HPDE6-E6E7 (cell line): ENCODE measurements around the gene IFI27L2.
"Not testable (repeated sequence)": the region's sequence is repeated elsewhere in the genome, so short reads cannot be mapped to it uniquely, and the experiment has no call there.

Source experiments
- DNase-seq: peaks from one replicate; pipeline ENCODE4 v3.0.0; 2011; ENCODE audit warnings: missing footprints; ENCODE audit errors: extremely low spot score

IFI27L2 gene, protein sequence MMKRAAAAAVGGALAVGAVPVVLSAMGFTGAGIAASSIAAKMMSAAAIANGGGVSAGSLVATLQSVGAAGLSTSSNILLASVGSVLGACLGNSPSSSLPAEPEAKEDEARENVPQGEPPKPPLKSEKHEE

DNA sequence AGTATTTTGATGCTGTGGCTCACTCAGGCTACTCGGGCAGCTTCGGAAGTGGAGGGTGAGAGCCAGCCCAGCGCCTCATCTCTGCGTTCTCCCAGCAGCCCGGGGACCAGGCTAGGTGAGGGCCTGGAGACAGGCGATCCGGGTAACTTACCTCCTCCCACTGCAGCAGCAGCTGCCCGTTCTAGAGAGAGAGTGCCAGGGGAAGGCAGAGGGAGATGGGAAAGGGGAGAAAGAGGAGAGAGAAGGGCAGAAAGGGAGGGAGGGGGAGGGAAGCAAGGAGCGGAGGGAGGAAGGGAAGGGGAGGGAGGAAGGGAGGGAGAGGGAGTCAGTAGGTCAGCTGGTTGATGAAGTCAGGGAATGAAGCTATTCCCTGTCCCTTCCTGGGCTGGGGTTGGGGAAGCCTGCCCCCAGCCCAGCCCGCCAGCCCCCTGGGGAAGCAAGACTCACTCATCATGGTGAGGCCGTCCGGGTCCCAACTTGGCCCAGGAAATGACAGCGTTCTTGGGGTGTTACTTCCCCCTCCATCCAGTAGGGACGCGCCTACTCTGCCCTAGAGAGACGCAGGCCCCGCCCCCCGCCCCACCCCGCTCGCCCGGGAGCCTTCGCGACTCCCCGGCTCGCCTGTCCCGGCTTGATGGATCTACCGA, at the start of gene IFI27L2:
TSS of gene IFI27L2 (minus strand) at position 494 of the 647 bp plus-strand sequence. CDS start at position 454, 40 bp downstream.
- DNase-seq = peak; percentile 89

DNA sequence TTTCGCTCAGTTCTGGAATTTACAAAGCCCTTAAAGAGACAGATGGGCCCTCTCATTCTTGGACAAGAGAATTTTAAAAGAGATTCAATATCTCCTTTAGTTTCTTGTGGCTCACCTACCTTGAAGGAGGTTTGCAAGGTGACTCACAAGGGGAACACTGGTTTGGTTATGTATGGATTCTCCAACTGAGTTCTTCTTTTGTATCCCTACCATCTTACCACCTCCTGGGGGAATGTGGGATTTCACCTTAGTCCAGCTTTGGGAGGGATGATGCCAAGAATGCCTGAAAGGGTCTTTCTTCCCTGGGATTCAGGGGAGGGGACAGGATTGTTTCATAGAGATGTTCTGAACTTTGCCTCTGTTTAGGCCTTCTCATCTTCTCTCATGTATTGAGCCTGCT, 48.4 kb upstream of the IFI27L2 start:
- DNase-seq = no peak

DNA sequence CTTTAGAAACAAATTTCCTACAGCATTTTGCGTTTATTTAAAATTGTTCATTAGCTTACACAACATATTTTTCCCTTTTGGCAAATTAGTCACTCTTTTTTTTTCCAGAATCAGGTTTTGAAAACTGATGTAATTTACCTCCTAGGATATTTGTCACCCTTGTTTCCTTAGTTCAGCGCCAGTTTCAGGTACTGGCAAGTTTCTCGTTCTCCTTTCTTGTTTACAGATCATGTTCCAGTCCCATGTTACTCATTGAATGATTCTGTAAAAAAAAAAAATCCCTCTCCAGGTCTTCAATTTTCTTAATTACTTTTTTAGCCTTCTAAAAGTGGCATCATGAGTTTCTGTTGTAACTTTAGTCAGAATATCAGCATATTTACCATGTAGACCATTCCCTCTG, 47.4 kb upstream of the IFI27L2 start:
- DNase-seq = peak; percentile 63

DNA sequence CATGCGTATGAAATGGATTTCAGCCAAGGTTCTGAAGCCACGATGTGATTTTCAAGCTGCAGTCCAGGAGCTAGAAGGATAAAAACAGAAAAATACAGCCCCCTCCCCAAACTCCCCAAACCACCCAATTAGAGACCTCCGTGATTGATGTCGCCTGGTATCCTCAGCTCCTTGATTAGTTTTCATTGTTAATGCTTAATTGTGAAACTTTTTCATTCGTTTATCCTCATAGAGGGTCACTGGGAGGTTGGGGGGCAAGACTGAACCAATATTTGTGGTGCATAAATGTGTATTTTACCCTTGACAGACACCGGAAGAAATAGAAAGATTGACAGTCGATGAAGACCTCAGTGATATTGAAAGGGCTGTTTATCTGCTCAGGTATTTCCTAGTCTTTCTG, 46.3 kb upstream of the IFI27L2 start:
- no peak for DNase-seq

DNA sequence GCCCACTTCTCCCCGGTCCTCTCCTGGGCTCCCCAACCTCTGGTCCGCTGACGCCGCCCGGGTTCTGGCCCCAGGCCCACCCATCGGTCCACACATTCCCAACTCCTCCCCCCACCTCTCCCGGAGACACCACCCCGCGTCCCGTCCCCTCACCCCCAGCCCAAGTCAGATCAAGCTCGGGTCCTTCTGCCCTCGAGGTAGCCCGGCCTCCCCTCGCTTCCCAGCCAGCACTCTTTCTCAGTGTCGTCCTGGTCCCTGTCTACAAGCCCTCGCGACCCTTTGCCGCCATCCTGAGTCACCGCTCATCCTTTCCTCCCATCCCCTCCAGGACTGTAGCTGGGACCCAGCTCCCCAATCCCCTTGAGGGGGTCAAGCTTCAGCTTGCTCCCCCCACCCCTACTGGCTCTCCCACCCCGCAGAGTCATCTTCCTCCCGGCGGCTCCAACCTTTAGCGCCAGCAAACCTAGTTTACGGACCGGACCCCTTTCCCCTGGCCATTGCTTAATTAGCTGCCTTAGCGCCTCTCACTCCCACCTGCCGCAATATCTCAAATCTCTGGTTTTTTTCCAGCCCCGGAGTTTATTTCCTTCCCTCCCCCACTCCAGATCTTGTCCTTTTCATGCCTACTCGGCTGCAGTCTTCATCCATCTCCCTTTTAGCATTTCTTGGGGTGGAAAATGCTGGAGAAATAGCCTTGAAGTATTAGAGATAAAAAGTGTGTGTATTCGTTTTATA, 45.8 kb upstream of the IFI27L2 start:
- no peak for DNase-seq

DNA sequence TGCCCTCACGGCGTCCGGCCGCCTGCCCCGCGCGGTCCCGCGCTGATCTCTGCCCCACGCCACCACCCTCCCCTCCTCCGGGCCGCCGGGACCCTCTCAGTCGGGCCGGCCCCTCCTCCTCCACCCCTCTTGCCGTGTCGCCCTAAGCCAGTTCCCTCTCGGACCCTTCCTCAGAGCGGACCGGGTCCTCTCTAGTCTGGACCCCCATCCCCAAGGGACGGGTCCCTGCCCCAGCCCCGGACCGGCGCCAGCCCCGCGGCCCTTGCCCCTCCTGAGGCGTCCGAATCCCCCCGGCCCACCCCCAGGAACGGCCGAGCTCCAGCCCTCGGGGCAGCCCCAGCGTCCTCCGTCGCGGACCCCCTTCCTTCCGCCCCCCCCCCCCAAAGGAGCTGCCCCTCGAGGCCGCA, 45.2 kb upstream of the IFI27L2 start:
- DNase-seq = no peak

DNA sequence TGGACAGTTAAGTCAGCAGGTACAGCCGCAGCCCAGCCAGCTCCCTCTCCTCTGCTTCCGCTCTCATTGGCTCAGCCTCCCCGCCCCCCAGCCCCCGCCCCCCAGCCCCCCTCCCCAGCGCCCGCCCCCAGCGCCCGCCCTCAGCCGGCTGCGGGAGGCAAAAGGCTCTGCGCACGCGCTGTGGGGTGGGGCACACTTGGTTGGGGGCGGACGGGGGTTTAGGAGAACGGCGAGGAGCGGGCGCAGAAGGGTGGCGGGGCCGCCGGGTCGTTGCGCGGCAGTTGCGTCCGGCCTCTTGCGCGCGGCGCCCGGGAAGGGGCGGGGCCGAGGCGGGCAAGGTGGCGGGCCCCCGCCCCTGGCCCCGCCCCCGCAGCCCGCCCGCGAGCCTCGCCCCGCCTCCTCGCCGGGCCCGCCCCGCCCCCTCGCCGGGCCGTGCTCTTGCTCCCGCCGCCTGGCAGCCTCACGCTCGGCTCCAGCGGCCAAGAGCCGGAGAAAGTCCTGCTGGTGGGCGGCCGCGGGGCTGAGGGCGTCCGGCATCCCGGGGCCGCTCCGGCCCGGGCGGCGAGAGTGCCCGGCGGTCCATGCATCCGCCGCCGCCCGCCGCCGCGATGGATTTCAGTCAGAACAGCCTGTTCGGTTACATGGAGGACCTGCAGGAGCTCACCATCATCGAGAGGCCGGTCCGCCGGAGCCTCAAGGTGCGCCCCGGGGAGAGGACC, 44.6 kb upstream of the IFI27L2 start, which contains the start of gene PPP4R4:
TSS of gene PPP4R4 (plus strand) at position 438 of the 719 bp plus-strand sequence. CDS start at position 582, 144 bp downstream.
- peak; percentile 70 for DNase-seq

DNA sequence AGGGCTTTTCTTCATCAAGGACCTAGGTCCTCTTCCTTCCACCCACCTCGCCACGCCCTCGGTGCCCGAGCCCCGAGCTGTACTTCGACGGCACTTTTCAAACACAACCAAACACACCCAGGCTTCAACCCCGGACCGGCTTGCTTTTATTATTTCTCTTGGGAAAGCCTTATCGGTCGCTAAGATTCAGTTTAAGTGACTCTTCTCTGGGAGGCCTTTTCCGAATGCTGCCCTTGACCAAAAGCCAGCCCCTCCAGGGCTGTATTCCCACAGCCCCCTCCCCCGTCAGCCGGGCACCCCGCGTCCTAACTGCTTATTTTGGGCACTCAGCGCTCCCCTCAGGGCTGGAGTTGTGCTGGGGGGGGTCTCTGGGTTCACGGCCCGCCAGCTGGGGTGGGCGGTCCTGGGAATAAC, 44.1 kb upstream of the IFI27L2 start:
- no peak for DNase-seq

DNA sequence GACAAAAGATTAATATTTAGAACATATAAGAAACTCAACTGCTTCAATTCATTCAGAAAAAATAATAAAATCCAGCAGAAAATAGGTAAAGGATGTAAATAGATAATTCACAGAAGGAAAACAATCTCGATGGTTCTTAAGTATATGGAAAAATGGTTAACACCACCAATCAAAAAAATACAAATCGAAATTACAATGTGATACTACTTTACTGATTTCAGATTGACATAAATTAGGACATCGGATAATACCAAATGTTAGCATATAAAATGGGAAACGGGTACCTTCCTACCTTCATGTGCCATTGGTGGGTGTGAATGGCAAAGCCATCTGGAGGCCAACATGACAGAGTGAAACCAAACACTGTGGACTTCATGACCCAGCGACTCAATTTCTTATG, 43.1 kb upstream of the IFI27L2 start:
- no peak for DNase-seq

DNA sequence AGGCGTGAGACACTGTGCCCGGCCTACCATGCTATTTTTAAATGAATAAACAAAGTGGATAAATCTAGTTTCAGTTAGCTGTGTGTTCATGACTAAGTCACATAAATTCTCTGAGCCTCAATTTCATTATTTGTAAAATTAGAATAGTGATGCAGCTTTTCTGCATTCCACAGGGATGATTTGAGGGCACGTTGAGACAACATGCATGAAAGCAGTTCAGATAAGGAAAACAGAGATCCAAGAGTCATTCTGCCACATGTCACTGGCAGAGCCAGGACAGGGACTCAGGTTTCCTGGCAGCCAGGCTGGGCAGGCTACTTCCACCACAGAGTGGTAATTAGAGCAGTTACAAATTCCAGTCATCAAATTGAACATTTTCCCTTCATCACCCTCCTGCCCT, 41.8 kb upstream of the IFI27L2 start:
- no peak for DNase-seq

DNA sequence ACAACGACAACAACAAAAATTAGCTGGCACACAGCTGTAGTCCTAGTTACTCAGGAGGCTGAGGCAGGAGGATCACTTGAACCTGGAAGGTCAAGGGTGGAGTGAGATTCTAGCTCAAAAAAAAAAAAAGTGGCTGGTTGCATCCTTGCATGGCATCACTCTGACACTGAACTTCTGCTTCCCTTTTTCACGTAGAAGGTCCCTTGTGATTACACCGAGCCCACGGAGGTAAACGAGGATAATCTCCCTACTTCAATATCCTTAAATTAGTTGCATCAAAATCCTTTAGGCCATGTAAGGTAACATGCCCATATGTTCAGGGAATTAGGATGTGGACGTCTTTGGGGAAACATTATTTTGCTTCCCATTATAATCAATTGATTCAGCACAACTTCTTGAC, 40.7 kb upstream of the IFI27L2 start:
- no peak for DNase-seq

DNA sequence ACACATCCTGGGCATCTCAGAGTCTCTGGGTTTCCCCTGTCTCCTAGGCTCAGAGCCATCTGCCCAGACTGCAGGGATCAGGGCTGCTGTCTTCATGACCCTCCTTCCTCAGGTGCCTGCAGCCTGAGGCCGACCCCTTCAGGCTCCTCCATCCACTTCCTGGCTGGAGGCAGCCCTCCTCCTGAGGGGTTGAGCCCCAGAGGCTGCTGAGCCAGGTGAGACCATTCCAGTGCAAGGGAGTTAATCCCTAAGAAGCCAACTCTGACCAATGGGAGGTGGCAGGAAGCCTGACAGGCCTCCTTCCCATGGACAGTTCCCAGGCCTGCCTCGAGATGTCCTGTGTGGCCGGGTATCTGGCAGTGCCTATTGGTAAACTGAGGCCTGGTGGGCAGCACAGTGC, 36.3 kb upstream of the IFI27L2 start:
- DNase-seq = no peak

DNA sequence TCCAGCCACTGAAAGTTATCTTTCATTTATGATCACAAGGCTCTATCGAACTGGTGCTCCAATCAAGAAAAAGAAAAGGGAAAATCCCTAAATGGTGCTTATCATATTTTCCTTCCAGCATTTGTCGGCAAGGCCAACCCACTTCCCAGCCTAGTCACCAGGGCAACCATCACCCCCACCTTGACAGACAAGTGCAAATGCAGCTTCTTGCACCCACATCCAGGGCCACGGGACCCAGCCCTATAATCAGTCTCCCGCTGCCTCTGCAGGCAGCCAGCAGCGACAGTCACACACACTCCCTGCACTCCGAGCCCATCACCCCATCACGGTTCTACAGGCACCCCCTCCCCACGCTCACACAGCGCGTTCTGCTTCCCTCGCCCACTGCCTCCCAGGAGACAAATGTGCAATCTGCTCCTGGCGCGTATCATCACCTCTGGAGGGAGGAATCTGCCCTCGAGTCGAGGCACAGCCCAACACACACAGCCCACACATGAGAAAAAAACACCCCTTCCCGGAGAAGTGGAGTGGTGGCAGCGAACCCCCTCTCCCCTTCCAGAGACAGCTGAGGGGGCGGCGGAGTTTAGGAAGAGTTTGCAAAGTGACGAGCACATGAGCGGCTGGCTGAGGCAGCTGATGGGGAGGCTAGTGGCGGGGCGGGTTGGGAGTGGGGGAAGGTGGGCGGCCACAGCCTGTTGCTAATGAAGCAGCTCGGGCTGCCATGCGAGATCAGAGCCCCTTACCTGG, 35.5 kb upstream of the IFI27L2 start:
- no peak for DNase-seq

DNA sequence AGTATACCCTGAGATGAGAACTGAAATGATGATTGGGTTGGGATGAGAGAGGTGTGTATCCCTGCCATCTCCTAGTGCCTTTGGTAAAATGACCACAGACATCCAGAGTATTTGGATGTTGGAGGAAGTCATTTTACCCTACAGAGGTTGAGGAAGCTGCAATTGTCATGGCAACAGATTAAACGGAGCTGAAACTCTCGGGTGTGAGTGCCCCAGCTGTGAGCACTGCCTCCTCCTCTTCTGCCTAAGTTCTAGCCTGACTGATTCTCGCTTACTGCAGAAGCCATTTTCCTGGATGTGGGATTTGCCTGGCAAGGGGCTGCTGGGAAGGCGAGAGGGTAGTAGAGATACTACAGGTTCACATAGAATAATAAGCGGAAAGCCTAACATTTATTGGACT, 34.4 kb upstream of the IFI27L2 start:
- no peak for DNase-seq

DNA sequence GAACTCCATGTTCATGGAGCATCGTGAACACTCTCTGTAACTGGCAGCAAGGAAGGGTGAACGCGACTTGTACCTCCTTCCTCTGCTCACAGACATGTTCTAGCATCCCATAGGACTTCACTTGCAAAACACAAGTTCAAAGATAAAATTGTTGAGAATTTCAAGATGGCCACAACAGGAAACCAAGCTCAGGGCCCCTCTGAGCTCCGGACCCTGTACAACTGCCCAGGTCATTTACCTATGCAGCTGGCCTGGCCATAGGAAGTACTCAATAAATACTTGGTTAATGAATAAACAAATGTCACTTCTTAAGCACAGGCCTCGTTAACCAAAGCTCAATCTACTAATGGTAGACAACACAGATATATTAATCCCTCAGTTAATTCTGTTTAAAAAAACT, 33.1 kb upstream of the IFI27L2 start:
- no peak for DNase-seq

DNA sequence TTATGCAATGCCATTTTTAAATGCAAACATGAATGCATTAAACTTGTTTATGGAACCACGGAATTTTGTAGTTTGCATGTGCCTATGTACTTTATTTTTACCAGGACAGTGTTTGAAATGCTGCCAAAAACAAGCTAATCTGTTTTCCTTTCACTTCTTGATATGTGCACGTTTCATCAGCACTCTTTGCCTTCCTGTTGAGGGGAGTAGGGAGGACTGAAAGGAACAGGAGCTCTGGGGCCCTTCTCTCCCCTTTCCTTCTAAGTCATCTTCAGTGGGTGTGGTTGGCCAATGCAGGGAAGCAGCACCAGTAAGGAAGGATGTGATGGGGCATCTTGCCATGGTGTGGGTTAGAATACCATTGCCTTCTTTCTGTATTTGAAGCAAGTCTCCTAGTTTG, 32.6 kb upstream of the IFI27L2 start:
- no peak for DNase-seq

DNA sequence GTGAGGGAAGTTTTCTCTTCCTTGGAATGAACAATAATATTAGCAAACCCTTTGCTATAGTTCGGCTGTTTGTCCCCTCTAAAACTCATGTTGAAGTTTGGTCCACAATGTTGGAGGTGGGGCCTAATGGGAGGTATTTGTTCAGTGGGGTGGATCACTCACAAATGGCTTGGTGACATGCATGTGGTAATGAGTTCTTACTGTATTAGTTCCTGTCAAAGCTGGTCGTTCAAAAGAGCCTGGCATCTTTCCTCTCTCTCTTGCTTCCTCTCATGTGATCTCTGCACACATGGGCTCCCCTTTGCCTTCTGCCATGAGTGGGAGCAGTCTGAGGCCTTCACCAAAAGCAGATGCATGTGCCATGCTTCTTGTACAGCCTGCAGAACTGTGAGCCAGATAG, 31.7 kb upstream of the IFI27L2 start:
- DNase-seq = no peak

DNA sequence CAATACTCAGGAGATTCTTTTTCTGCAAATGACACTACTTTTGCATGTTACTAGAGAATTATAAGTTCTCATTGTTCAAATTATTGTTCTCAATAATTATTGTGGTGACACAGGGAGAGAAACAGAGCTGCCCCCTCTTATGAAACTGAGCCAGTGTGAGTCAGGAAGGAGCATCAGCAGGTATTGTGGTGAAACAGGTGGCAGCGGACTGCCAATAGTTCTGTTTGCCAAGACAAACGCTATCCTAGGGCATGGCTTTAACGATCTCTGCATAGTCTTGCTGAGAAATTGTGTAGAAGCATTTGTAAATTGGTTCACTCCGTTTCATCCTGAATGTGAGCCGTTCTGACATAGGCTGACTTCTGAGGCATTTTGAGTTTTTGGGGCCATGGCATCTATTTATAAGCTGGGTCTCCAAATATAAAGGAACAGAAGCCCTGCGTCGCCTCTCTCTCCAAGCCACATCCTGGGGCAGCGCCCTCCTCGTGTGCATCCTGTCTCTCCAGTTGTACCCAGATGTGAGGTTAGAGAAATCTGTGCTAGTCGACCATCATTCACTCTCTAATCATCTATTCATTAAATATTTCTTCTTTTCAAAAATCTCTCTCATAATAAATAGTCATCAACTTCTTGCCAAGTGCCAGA, 29.0 kb upstream of the IFI27L2 start:
- DNase-seq = no peak

DNA sequence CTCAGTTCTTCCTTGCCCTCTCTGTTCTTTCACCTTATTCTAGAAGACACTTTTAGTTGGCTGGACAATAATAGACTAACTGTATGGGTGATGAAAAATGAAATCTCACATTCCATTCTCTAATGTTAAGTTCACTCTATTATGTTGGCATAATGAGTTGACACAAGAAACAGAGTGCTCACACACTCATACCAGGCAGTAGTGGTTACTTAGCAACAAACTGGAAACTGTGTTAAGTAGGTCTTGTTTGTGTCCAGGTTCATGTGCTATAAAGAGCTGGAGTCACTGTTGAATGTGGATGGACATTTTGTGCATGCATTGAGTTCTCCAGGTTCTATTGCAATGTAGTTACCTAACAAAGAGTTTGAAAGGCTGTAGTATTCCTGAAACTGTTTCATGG, 27.8 kb upstream of the IFI27L2 start:
- no peak for DNase-seq

DNA sequence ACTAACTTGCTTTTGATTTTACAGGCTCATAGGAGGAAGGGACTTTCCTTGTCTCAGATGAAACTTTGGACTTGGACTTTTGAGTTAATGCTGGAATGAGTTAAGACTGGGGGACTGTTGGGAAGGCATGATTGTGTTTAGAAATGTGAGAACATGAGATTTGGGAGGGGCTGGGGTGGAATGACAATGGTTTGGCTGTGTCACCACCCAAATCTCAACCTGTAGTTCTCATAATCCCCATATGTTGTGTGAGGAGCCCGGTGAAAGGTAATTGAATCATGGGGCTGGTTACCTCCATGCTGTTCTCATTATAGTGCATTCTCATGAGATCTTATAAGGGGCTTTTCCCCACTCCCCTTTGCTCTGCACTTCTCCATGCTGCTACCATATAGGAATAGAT, 26.7 kb upstream of the IFI27L2 start:
- not testable (repeated sequence) for DNase-seq

DNA sequence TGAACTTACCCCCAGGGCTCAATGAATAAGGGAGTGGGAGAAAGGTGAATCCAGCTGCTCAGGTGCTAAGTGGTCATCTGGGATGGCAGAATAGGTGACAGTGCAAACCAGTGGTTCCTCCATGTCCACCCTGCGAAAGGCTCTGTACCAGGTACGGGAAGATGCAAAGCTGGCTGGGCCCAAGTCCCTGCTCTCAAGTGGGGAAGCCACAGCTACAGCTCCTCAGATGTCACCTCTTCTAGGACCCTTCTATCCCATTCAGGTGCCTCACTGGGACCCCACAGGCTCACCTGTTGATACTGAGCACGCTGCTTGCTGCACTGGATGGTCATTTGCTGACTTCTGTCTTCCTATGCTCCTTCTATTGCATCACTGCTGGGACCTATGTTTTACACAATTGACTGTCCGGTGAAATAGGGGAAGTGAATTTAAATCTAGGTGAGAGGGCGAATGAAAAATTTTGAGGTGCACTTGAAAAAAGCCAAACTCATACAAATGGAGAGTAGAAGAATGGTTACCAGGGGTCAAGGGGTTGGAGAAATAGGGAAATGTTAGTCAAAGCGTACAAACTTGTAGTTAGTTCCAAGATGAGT, 24.4 kb upstream of the IFI27L2 start:
- no peak for DNase-seq
